ENCODE results near the gene FAM135A. TPM values are rescaled to one million over a fixed set of nuclear protein-coding genes. Genes with fewer than 3 reads are reported as not detected.

Gene FAM135A
- total and polyA plus RNA-seq, 2 of the 13 experiments (the other 11 are each of a cell fraction or from before 2014, with no cell fraction given): 26.9 to 31.5 TPM

DNA sequence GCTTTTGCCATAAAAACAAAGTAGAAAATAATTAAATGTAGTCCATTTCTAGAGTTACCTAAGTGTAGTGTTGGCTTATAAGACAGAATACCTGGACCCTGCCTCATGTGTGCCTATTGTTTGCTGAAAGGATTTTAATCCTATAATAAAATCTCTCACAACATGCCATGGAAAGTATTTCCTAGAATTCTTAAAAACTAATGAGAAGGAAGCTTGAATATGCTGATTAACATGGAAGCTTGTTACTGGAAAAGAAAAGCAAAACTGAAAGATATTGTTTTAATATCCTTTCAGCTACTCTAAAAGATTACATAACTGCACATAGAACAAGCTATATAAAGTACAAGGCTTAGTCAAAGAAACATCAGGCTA, 18.0 kb upstream of the FAM135A start:
- no peak overlapping the region for H3K4me2 ChIP-seq (ENCODE audit: low read depth, low read length)

More for the DNA sequence above, 18.0 kb upstream of the FAM135A start:
- in situ Hi-C loops (cut with HindIII; ENCODE audit: extremely low pct_ligation_motif_present, low pct_unique_long_range_greater_than_20kb): no loop called here
- no peak overlapping the region for H3K27ac ChIP-seq (ENCODE audit: extremely low read length, insufficient read depth, low read length)
- no peaks in the 10 kb centered on the region for H3K79me2 ChIP-seq (ENCODE audit: insufficient read depth, low read length)
- H3K9me3 ChIP-seq (ENCODE audit: low read length): no peaks in the 10 kb centered on the region
- ATAC-seq (no peak), DNase-seq (ENCODE audit: low spot score) (no peak), FAIRE-seq (no peak)
- POLR2A ChIA-PET: interaction anchor here (1.0 kb wide), 1 partner anchor 18 kb away, joined by 3 read pairs; the partner anchor contains the start of gene FAM135A
- CTCF ChIA-PET (ENCODE audit: low intra/inter-chr PET ratio, low total read pairs): no interaction called here
- H2AFZ ChIP-seq (ENCODE audit: low read length): no peak overlapping the region
- H3K9ac ChIP-seq (ENCODE audit: insufficient read depth, low read depth, low read length): no peak overlapping the region
- intact Hi-C loops (cut with micrococcal nuclease; ENCODE audit: unreplicated experiment): no loop called here
- no peaks in the 10 kb centered on the region for H3K27me3 ChIP-seq (ENCODE audit: control insufficient read depth in 1 of 2, insufficient read depth in 2 of 2, low read length in 2 of 2)
- no TSS peak for BruUV-seq (replicated peaks)
- H3K36me3 ChIP-seq (replicated peaks in 1 of 2; ENCODE audit: control insufficient read depth in 1 of 2, insufficient read depth in 2 of 2, low read length in 2 of 2): no peaks in the 10 kb centered on the region
- no peak overlapping the region for H3K4me3 ChIP-seq (replicated peaks in 1 of 3; ENCODE audit: insufficient read depth in 1 of 3, low read depth in 2 of 3, low read length in 3 of 3)
- TF ChIP-seq, protein P1, sequence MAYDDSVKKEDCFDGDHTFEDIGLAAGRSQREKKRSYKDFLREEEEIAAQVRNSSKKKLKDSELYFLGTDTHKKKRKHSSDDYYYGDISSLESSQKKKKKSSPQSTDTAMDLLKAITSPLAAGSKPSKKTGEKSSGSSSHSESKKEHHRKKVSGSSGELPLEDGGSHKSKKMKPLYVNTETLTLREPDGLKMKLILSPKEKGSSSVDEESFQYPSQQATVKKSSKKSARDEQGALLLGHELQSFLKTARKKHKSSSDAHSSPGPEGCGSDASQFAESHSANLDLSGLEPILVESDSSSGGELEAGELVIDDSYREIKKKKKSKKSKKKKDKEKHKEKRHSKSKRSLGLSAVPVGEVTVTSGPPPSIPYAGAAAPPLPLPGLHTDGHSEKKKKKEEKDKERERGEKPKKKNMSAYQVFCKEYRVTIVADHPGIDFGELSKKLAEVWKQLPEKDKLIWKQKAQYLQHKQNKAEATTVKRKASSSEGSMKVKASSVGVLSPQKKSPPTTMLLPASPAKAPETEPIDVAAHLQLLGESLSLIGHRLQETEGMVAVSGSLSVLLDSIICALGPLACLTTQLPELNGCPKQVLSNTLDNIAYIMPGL (CRISPR knock-in tag; IDR thresholded peaks at IDR 0.05; ENCODE audit: borderline replicate concordance in 1 of 2, low read depth in 1 of 2): no peak
- no peak for TF ChIP-seq ZFP90 (CRISPR knock-in tag; IDR thresholded peaks at IDR 0.05; ENCODE audit: borderline replicate concordance)
- TF ChIP-seq, protein P2, sequence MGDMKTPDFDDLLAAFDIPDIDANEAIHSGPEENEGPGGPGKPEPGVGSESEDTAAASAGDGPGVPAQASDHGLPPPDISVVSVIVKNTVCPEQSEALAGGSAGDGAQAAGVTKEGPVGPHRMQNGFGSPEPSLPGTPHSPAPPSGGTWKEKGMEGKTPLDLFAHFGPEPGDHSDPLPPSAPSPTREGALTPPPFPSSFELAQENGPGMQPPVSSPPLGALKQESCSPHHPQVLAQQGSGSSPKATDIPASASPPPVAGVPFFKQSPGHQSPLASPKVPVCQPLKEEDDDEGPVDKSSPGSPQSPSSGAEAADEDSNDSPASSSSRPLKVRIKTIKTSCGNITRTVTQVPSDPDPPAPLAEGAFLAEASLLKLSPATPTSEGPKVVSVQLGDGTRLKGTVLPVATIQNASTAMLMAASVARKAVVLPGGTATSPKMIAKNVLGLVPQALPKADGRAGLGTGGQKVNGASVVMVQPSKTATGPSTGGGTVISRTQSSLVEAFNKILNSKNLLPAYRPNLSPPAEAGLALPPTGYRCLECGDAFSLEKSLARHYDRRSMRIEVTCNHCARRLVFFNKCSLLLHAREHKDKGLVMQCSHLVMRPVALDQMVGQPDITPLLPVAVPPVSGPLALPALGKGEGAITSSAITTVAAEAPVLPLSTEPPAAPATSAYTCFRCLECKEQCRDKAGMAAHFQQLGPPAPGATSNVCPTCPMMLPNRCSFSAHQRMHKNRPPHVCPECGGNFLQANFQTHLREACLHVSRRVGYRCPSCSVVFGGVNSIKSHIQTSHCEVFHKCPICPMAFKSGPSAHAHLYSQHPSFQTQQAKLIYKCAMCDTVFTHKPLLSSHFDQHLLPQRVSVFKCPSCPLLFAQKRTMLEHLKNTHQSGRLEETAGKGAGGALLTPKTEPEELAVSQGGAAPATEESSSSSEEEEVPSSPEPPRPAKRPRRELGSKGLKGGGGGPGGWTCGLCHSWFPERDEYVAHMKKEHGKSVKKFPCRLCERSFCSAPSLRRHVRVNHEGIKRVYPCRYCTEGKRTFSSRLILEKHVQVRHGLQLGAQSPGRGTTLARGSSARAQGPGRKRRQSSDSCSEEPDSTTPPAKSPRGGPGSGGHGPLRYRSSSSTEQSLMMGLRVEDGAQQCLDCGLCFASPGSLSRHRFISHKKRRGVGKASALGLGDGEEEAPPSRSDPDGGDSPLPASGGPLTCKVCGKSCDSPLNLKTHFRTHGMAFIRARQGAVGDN (CRISPR knock-in tag; IDR thresholded peaks at IDR 0.05): no peak
- no peak for TF ChIP-seq MIER3 (CRISPR knock-in tag; IDR thresholded peaks at IDR 0.05; ENCODE audit: borderline replicate concordance)
- no peak for TF ChIP-seq ZNF619 (CRISPR knock-in tag; IDR thresholded peaks at IDR 0.05)
- no peak for TF ChIP-seq ZNF543 (CRISPR knock-in tag; IDR thresholded peaks at IDR 0.05)
- no peak for TF ChIP-seq ATRX (CRISPR knock-in tag; IDR thresholded peaks at IDR 0.05; ENCODE audit: borderline replicate concordance)
- H3K4me1 ChIP-seq (ENCODE audit: insufficient read depth, low read length): peaks cover 62% of the 10 kb centered on the region
- no peaks in the 10 kb centered on the region for H4K20me1 ChIP-seq (ENCODE audit: insufficient read depth, low read length)
